Measurements from ENCODE around the gene ATMIN. TPM values are rescaled to one million over a fixed set of nuclear protein-coding genes. Genes with fewer than 3 reads are reported as not detected.

ATMIN gene
- total RNA-seq, 1 donor from 2014 or later = 33.5 TPM

GRCh38 chr16:80994451-80994850, 41.2 kb upstream of the ATMIN start:
- no peak overlapping the region for H3K27ac ChIP-seq
- ATAC-seq = no peak
- no peaks in the 10 kb centered on the region for H3K27me3 ChIP-seq
- intact Hi-C loops (cut with DNase I) = no loop called here
- H3K4me1 ChIP-seq = no peaks in the 10 kb centered on the region
- H3K9me3 ChIP-seq = no peaks in the 10 kb centered on the region
- no peak for TF ChIP-seq CTCF (IDR thresholded peaks at IDR 0.05)
- DNase-seq = no peak
- no peaks in the 10 kb centered on the region for H3K36me3 ChIP-seq
- H3K4me3 ChIP-seq = no peak overlapping the region

- no peak for TF ChIP-seq CTCF (IDR thresholded peaks at IDR 0.05)
- no peak for DNase-seq
- intact Hi-C loops (cut with DNase I) = no loop called here
- H3K36me3 ChIP-seq = no peaks in the 10 kb centered on the region
- H3K27me3 ChIP-seq = no peaks in the 10 kb centered on the region
- peak overlapping the region; percentile 28 for H3K4me3 ChIP-seq
- H3K27ac ChIP-seq = peak overlapping the region; percentile 24
- H3K9me3 ChIP-seq = no peaks in the 10 kb centered on the region
- H3K4me1 ChIP-seq = no peaks in the 10 kb centered on the region
- no peak for ATAC-seq
Observed at GRCh38 chr16:80996688-80997138, 38.9 kb upstream of the ATMIN start.

- Histone ChIP-seq H3K27me3 (no peaks in the 10 kb centered on the region), H3K4me1 (no peaks in the 10 kb centered on the region), H3K9me3 (no peaks in the 10 kb centered on the region), H3K36me3 (no peaks in the 10 kb centered on the region), H3K4me3 (peak overlapping the region; percentile 28), H3K27ac (peak overlapping the region; percentile 24)
- TF ChIP-seq CTCF (IDR thresholded peaks at IDR 0.05) = no peak
- DNase-seq (no peak), ATAC-seq (peak; percentile 41)
- intact Hi-C loops (cut with DNase I) = no loop called here
Observed at GRCh38 chr16:80997139-80997798, 38.4 kb upstream of the ATMIN start.

- peak; percentile 79 for ATAC-seq
- no peak for DNase-seq
- TF ChIP-seq CTCF (IDR thresholded peaks at IDR 0.05) = no peak
Observed at GRCh38 chr16:80997964-80998620, 37.5 kb upstream of the ATMIN start.

GRCh38 chr16:81000873-81001272, 34.8 kb upstream of the ATMIN start:
- ATAC-seq = no peak
- H3K4me3 ChIP-seq = no peak overlapping the region
- no peaks in the 10 kb centered on the region for H3K36me3 ChIP-seq
- DNase-seq = no peak
- H3K27ac ChIP-seq = no peak overlapping the region
- no peaks in the 10 kb centered on the region for H3K27me3 ChIP-seq
- no peaks in the 10 kb centered on the region for H3K9me3 ChIP-seq
- TF ChIP-seq CTCF (IDR thresholded peaks at IDR 0.05) = no peak
- intact Hi-C loops (cut with DNase I) = no loop called here
- peaks cover 18% of the 10 kb centered on the region for H3K4me1 ChIP-seq

More at GRCh38 chr16:80997964-80998620, 37.5 kb upstream of the ATMIN start:
- Histone ChIP-seq H3K27ac (peak overlapping the region; percentile 24), H3K4me3 (peak overlapping the region; percentile 28), H3K36me3 (no peaks in the 10 kb centered on the region), H3K9me3 (no peaks in the 10 kb centered on the region), H3K27me3 (no peaks in the 10 kb centered on the region), H3K4me1 (no peaks in the 10 kb centered on the region)
- intact Hi-C loops (cut with DNase I) = no loop called here
